ENCODE measurements around the gene PAF1.

The PAF1 gene

DNA sequence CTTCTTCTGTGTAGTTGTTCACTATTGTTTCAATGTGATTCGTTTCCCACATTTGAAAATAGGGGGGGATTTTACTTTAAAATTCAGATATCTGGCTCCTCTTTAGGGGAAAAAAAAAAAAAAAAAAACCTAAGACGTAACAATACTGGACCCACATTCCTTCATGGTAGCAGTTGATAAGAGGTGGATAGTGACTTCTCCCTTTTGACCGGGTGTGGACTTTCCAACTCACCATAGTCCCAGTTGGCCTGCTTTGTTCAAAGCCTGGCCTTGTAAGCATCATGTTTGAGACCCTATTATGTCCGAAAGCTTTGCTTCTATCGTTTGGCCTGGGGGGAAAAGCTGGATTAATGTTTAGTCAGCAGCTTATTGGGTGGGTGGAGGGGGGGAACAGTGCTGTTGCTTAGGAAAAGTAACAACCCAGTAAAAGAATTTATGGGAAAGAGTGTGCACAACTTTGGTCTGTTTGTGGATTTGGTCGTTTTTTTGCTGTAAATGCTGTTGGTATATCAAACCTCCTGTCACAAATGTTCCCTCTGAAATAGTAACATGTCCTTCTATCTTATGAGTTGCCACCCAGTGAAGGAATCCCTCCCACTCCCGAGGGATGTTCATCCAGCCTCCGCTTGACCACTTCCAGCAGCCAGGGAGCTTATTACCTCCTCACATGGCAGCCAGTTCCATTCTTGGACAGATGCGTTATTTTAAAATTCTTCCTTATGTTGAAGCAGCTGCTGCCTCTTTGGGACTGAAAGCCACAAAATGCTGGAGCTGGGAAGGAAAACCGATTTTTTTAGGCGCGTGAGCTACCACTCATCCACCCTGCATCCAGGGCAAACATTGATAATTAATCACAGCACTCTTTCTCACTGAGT is 38.3 kb downstream of the PAF1 start:
- TF ChIP-seq, protein P1, sequence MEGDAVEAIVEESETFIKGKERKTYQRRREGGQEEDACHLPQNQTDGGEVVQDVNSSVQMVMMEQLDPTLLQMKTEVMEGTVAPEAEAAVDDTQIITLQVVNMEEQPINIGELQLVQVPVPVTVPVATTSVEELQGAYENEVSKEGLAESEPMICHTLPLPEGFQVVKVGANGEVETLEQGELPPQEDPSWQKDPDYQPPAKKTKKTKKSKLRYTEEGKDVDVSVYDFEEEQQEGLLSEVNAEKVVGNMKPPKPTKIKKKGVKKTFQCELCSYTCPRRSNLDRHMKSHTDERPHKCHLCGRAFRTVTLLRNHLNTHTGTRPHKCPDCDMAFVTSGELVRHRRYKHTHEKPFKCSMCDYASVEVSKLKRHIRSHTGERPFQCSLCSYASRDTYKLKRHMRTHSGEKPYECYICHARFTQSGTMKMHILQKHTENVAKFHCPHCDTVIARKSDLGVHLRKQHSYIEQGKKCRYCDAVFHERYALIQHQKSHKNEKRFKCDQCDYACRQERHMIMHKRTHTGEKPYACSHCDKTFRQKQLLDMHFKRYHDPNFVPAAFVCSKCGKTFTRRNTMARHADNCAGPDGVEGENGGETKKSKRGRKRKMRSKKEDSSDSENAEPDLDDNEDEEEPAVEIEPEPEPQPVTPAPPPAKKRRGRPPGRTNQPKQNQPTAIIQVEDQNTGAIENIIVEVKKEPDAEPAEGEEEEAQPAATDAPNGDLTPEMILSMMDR (IDR thresholded peaks at IDR 0.05; ENCODE audit: low read depth, low read length), result no peak
- H3K4me3 ChIP-seq (ENCODE audit: low read depth, low read length), result no peak overlapping the region
- no peak for DNase-seq (ENCODE audit: low read depth, low spot score)
- in situ Hi-C loops (cut with HindIII; ENCODE audit: low sequenced_read_pairs), result no loop called here

DNA sequence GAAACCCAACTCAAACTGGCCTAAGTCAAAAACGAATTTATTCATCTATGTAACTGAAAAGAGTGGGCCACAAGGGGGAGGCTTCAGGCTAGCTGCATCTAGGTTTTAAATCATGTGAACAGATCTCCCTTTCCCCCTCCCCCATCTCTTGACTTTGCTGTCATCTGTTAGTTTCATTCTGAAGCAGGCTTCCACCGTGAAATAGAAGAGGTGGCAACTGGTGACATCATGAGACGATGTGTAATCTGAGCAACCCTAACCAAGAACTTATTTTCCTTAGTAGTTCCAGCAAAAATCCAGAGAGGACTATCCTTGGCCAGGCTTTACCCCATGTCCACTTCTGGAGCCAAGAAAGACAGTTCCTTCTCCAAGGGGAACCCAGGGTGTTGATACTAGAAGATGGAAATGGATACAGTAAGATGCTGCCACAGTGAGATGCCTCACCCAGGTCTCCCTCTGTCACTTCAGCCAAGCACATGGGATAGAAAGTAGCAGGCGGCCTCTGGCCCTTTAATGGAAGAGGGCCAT is 39.3 kb downstream of the PAF1 start:
- in situ Hi-C loops (cut with HindIII; ENCODE audit: low sequenced_read_pairs), result no loop called here
- no peak overlapping the region for H3K4me3 ChIP-seq (ENCODE audit: low read depth, low read length)
- peak; percentile 5 for DNase-seq (ENCODE audit: low read depth, low spot score)
- TF ChIP-seq, protein P1 (IDR thresholded peaks at IDR 0.05; ENCODE audit: low read depth, low read length), result no peak

DNA sequence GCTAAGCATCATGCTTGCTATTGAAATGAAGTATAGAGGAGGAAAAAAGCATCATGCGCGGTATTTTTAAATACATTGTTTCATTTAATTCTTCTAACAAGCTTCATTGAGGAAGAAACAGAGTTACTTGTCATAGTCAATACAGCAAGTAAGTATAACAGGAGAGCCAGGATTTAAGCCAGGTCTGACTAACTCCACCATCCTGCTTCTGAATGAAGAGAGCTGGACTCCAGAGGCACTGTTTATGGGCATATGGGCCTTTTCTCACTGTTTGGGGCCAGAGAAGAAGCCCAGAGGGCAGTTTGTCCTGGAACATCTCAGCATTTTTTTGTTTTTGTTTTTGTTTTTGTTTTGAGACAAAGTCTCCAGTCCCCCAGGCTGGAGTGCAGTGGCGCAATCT is 40.8 kb downstream of the PAF1 start:
- in situ Hi-C loops (cut with HindIII; ENCODE audit: low sequenced_read_pairs), result no loop called here
- H3K4me3 ChIP-seq (ENCODE audit: low read depth, low read length), result no peak overlapping the region
- no peak for DNase-seq (ENCODE audit: low read depth, low spot score)
- TF ChIP-seq, protein P1 (IDR thresholded peaks at IDR 0.05; ENCODE audit: low read depth, low read length), result no peak

DNA sequence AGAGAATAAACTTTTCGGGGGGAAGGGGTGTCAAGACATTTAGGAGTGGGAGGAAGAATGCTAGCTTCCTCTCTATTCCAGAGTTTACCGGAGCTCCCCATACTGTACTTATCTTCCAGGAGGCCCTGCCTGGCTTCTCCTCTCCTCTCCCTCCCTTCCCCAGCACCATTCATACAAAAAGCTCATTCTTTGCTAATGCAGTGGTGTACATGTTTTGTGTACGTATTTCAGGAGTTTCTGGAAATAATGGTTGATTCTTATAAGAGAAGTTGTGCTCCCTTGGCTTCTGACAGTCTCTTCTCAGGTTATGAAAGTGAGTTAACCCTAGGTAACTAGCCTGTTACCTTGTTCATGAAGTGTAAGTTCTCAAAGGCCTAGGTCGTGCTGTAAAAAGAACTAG is 41.6 kb downstream of the PAF1 start:
- in situ Hi-C loops (cut with HindIII; ENCODE audit: low sequenced_read_pairs), result no loop called here
- DNase-seq (ENCODE audit: low read depth, low spot score), result no peak
- H3K4me3 ChIP-seq (ENCODE audit: low read depth, low read length), result no peak overlapping the region
- TF ChIP-seq, protein P1 (IDR thresholded peaks at IDR 0.05; ENCODE audit: low read depth, low read length), result no peak

DNA sequence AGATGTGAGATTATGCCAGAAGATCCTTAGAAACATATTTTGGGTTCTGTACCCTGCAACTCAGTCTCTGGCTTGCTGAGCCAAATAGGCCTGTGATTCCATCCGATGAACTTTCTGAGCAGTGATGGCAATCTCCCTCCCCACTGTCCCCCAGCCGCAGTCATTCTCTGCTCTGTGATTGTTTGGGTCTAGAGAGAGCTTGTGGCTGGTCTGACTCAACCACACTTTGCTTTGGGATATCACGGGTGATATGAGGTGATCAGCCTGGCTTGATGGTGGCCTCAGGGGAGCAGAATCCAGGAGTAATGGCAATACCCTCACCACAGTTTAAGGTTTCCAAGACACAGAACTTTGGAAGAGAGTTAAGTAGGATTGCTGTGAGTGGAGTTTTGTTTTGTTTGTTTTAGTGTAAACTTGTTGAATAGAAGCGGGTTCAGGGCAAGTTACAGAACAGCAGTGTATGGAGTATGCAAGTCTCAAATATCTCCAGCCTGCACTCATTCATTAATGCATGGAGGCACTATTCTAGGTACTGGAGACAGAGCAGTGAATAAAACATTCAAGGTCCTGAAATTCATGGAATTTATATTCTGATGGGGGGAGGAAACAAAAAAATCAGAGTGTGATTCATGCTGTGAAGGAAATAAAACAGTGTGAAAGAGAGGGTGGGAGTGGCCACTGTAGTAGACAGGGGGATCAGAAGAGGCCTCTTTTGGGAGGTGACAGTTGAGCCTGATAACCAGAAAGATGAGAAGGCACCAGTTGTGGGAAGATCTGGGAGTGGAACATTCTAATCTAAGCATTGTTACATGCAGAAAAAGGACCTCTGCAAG is 43.4 kb downstream of the PAF1 start:
- in situ Hi-C loops (cut with HindIII; ENCODE audit: low sequenced_read_pairs), result no loop called here
- TF ChIP-seq, protein P1 (IDR thresholded peaks at IDR 0.05; ENCODE audit: low read depth, low read length), result no peak
- peak; percentile 12 for DNase-seq (ENCODE audit: low read depth, low spot score)
- H3K4me3 ChIP-seq (ENCODE audit: low read depth, low read length), result no peak overlapping the region

DNA sequence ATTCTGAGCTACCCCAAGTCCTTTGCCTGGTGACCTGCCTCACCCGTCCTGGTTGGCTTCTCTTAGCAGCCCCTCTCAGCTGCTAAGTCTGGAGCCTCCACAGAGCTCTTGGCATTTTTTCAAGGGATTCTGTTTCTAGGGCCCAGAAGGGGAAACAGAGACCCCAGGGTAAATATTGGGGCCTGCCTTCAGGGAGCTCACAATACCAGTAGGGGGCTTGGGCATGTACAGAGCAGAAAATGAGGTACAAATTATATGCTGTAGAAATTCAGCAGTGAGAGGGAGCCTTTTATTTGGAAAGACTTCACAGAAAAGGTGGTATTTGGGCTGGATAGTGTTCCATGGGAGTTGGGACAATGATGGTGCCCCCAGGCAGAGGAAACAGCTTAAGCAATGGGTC is 45.0 kb downstream of the PAF1 start:
- TF ChIP-seq, protein P1 (IDR thresholded peaks at IDR 0.05; ENCODE audit: low read depth, low read length), result peak; percentile 11
- H3K4me3 ChIP-seq (ENCODE audit: low read depth, low read length), result no peak overlapping the region
- no peak for DNase-seq (ENCODE audit: low read depth, low spot score)
- in situ Hi-C loops (cut with HindIII; ENCODE audit: low sequenced_read_pairs), result no loop called here
